22Rv1 (cell line): ENCODE data around the gene CHST8.

Source experiments
- ZFX ChIP-seq: fragments of 450-650 bp; IDR thresholded peaks from 2 replicates; pipeline ENCODE4 v1.6.1; 2017; ENCODE audit warnings: antibody characterized with exemption, borderline replicate concordance
- TF ChIP-seq, protein P1 (sequence below): fragments of 450-650 bp; IDR thresholded peaks from 2 replicates; pipeline ENCODE4 v1.5.1; 2017; ENCODE audit warnings: mild to moderate bottlenecking

- TF ChIP-seq, protein P1, sequence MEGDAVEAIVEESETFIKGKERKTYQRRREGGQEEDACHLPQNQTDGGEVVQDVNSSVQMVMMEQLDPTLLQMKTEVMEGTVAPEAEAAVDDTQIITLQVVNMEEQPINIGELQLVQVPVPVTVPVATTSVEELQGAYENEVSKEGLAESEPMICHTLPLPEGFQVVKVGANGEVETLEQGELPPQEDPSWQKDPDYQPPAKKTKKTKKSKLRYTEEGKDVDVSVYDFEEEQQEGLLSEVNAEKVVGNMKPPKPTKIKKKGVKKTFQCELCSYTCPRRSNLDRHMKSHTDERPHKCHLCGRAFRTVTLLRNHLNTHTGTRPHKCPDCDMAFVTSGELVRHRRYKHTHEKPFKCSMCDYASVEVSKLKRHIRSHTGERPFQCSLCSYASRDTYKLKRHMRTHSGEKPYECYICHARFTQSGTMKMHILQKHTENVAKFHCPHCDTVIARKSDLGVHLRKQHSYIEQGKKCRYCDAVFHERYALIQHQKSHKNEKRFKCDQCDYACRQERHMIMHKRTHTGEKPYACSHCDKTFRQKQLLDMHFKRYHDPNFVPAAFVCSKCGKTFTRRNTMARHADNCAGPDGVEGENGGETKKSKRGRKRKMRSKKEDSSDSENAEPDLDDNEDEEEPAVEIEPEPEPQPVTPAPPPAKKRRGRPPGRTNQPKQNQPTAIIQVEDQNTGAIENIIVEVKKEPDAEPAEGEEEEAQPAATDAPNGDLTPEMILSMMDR = no peak
- TF ChIP-seq ZFX = no peak
Observed at GRCh38 chr19:33724721-33725060, 102.9 kb downstream of the CHST8 start.
